IMR-90 (cell line): ENCODE results near the gene PAPSS1. TPM values are rescaled to one million over a fixed set of nuclear protein-coding genes. Genes with fewer than 3 reads are reported as not detected.
"Not testable (repeated sequence)": the region's sequence is repeated elsewhere in the genome, so short reads cannot be mapped to it uniquely, and the experiment has no call there.

Source experiments
- ATAC-seq: fragments of 200-7000 bp; cut with Tn5 transposase; 2 replicates; pipeline ENCODE4 v1.9.1; 2020; ENCODE audit warnings: low read depth, mild to moderate bottlenecking, moderate library complexity
- BruUV-seq: library from RNA; stranded (reverse); fragments of 400-500 nt; replicated peaks from 2 replicates; lab custom pipeline; 2021; lab: Mats Ljungman, UMichigan
- CTCF ChIA-PET: fragments of 300-600 bp; formaldehyde crosslinking; extraction: SDS; loops from one replicate; lab custom pipeline; 2021; ENCODE audit warnings: antibody characterized with exemption; lab: Yijun Ruan, JAX
- POLR2A ChIA-PET: fragments of 300-600 bp; sonication (Branson Sonifier 250); formaldehyde crosslinking; loops from one replicate; lab custom pipeline; 2022; ENCODE audit warnings: antibody characterized with exemption; ENCODE audit not compliant: unreplicated experiment; lab: Charles Lee
- DNase-seq: peaks from one replicate; pipeline ENCODE4 v3.0.0; 2013
- H2AFZ ChIP-seq: replicated peaks from 2 replicates; pipeline ENCODE3; 2013; ENCODE audit warnings: low read length, mild to moderate bottlenecking; ENCODE audit not compliant: poor library complexity
- H2AK5ac ChIP-seq: 2 replicates; pipeline ENCODE4 v1.6.1; 2013; ENCODE audit warnings: low read depth, low read length, inconsistent platforms
- H2AK9ac ChIP-seq: replicated peaks from 2 replicates; pipeline ENCODE3; 2013; ENCODE audit warnings: mild to moderate bottlenecking, low read depth, low read length, moderate library complexity; ENCODE audit not compliant: poor library complexity
- H2BK120ac ChIP-seq: 2 replicates; pipeline ENCODE4 v1.6.1; 2013; ENCODE audit warnings: low read depth, low read length, inconsistent platforms
- H2BK15ac ChIP-seq: 3 replicates; pipeline ENCODE4 v1.6.1; 2013; ENCODE audit warnings: low read depth, low read length, inconsistent platforms
- H2BK20ac ChIP-seq: 2 replicates; pipeline ENCODE4 v1.6.1; 2013; ENCODE audit warnings: low read depth, mild to moderate bottlenecking, inconsistent platforms, low read length, moderate library complexity
- H2BK5ac ChIP-seq: 2 replicates; pipeline ENCODE4 v1.6.1; 2013; ENCODE audit warnings: mild to moderate bottlenecking, low read depth, low read length, inconsistent platforms; ENCODE audit not compliant: poor library complexity, severe bottlenecking
- H3K14ac ChIP-seq: replicated peaks from 2 replicates; pipeline ENCODE4 v1.6.1; 2013; ENCODE audit warnings: low read depth, low read length, inconsistent platforms
- H3K18ac ChIP-seq: 2 replicates; pipeline ENCODE4 v1.6.1; 2013; ENCODE audit warnings: low read depth, low read length, control low read depth
- H3K23ac ChIP-seq: 2 replicates; pipeline ENCODE4 v1.6.1; 2013; ENCODE audit warnings: low read depth, low read length, inconsistent platforms
- H3K27ac ChIP-seq: 2 replicates; pipeline ENCODE4 v1.5.1; 2013; ENCODE audit warnings: mild to moderate bottlenecking, control low read depth, low read length; ENCODE audit not compliant: insufficient read depth
- H3K27me3 ChIP-seq: 2 replicates; pipeline ENCODE4 v1.6.1; 2013; ENCODE audit warnings: low read length; ENCODE audit not compliant: control insufficient read depth, insufficient read depth
- H3K36me3 ChIP-seq: 2 replicates; pipeline ENCODE4 v1.6.1; 2013; ENCODE audit warnings: low read length, mixed read lengths; ENCODE audit not compliant: control insufficient read depth, insufficient read depth
- H3K4ac ChIP-seq: 2 replicates; pipeline ENCODE4 v1.6.1; 2013; ENCODE audit warnings: low read depth, low read length, inconsistent platforms
- H3K4me1 ChIP-seq: 2 replicates; pipeline ENCODE4 v1.6.1; 2013; ENCODE audit warnings: low read length, mixed read lengths; ENCODE audit not compliant: control insufficient read depth, insufficient read depth
- H3K4me2 ChIP-seq: 2 replicates; pipeline ENCODE4 v1.6.1; 2013; ENCODE audit warnings: low read depth, mild to moderate bottlenecking, control low read depth, low read length, moderate library complexity
- H3K4me3 ChIP-seq: 2 replicates; pipeline ENCODE4 v1.5.1; 2013; ENCODE audit warnings: low read depth, mild to moderate bottlenecking, control low read depth, low read length, moderate library complexity; ENCODE audit not compliant: insufficient read depth
- H3K56ac ChIP-seq: 2 replicates; pipeline ENCODE4 v1.6.1; 2013; ENCODE audit warnings: low read length, inconsistent platforms; ENCODE audit not compliant: insufficient read depth; ENCODE audit errors: extremely low read depth
- H3K79me1 ChIP-seq, 2 experiments: 2 replicates each; pipeline ENCODE4 v1.6.1; 2013; ENCODE audit warnings: low read length in 2 of 2, inconsistent platforms in 1 of 2, low read depth in 1 of 2
- H3K9ac ChIP-seq: 2 replicates; pipeline ENCODE4 v1.6.1; 2013; ENCODE audit warnings: low read depth, low read length, control low read depth
- H3K9me1 ChIP-seq: 2 replicates; pipeline ENCODE4 v1.6.1; 2013; ENCODE audit warnings: low read length, inconsistent platforms; ENCODE audit not compliant: insufficient read depth
- H3K9me3 ChIP-seq: 2 replicates; pipeline ENCODE4 v1.6.1; 2013; ENCODE audit warnings: low read length; ENCODE audit not compliant: control insufficient read depth, insufficient read depth
- H4K20me1 ChIP-seq: 2 replicates; pipeline ENCODE4 v1.6.1; 2013; ENCODE audit warnings: low read length, inconsistent platforms; ENCODE audit not compliant: insufficient read depth
- H4K5ac ChIP-seq: 2 replicates; pipeline ENCODE4 v1.6.1; 2013; ENCODE audit warnings: mild to moderate bottlenecking, low read depth, low read length, control low read depth
- H4K8ac ChIP-seq, 2 experiments: 2 replicates each; pipeline ENCODE4 v1.6.1; 2013; ENCODE audit warnings: low read depth in 2 of 2, low read length in 2 of 2, control low read depth in 1 of 2, inconsistent platforms in 1 of 2
- H4K91ac ChIP-seq: 2 replicates; pipeline ENCODE4 v1.6.1; 2013; ENCODE audit warnings: low read depth, low read length, inconsistent platforms; ENCODE audit not compliant: insufficient read depth
- CEBPB ChIP-seq: IDR thresholded peaks from 2 replicates; pipeline ENCODE4 v1.6.1; 2012; ENCODE audit warnings: low read depth, low read length, improper control_type of control experiment
- CTCF ChIP-seq: conservative IDR thresholded peaks from 2 replicates; pipeline ENCODE4 v1.5.1; 2012; ENCODE audit warnings: mild to moderate bottlenecking, low read depth, low read length, improper control_type of control experiment
- RCOR1 ChIP-seq: IDR thresholded peaks from 2 replicates; pipeline ENCODE4 v1.6.1; 2012; ENCODE audit warnings: mild to moderate bottlenecking, low read length, improper control_type of control experiment; ENCODE audit not compliant: insufficient replicate concordance
- WGBS, 2 experiments: methylation state at CpG; one replicate each; pipeline versions ENCODE4 v1.1.5 to v1.1.7; 2013; ENCODE audit warnings: missing lambda C conversion rate in 2 of 2; ENCODE audit not compliant: insufficient read length in 1 of 2; ENCODE audit errors: extremely low coverage in 2 of 2; 5-methylcytosine and 5-hydroxymethylcytosine counted together
- dilution Hi-C: fragments of 300-500 bp; cut with HindIII; formaldehyde crosslinking; loops from one replicate; pipeline ENCODE4 v1.14.3; 2018; ENCODE audit warnings: low sequenced_read_pairs; ENCODE audit not compliant: unreplicated experiment
- in situ Hi-C: fragments of 300-500 bp; cut with MboI; formaldehyde crosslinking; loops from 3 replicates; pipeline ENCODE4 v1.14.3; 2019; ENCODE audit warnings: low sequenced_read_pairs, inconsistent platforms, mixed read lengths
- intact Hi-C: fragments of 100-400 bp; cut with micrococcal nuclease; formaldehyde crosslinking; loops from 2 replicates; pipeline ENCODE4 v1.10.0; 2022
- polyA plus RNA-seq, 3 experiments: library from polyadenylated mRNA; depleted of rRNA; stranded (reverse); fragments of >200 nt; gene quantifications; 2 replicates each; pipeline ENCODE4 v1.2.3, GENCODE V29; 2012; ENCODE audit warnings: low replicate concordance in 1 of 3
- total RNA-seq: library from RNA; depleted of rRNA; stranded (reverse); fragments of >200 nt; gene quantifications from 2 replicates; pipeline ENCODE4 v1.2.3, GENCODE V29; 2012

Gene PAPSS1
- total and polyA plus RNA-seq, 2 of the 4 experiments (the other 2 are of a cell fraction): 71.8 to 82.8 TPM

GRCh38 chr4:107654694-107655093 is 65.3 kb downstream of the PAPSS1 start:
- Histone ChIP-seq H2BK120ac (no peak overlapping the region), H3K18ac (no peak overlapping the region), H2AFZ (no peak overlapping the region), H3K27me3 (no peaks in the 10 kb centered on the region), H2BK15ac (no peak overlapping the region), H3K14ac (no peak overlapping the region), H3K4me1 (no peaks in the 10 kb centered on the region), H4K5ac (no peak overlapping the region), H3K27ac (no peak overlapping the region), H3K4me2 (no peak overlapping the region), H3K4me3 (no peak overlapping the region), H2BK5ac (no peak overlapping the region), H3K23ac (no peak overlapping the region), H3K9ac (no peak overlapping the region), H4K91ac (no peak overlapping the region), H2BK20ac (no peak overlapping the region), H3K4ac (no peak overlapping the region), H2AK5ac (no peak overlapping the region), H2AK9ac (no peak overlapping the region), H3K36me3 (peaks cover 5% of the 10 kb centered on the region; the same call in 1 of the 2 replicates), H3K9me3 (no peaks in the 10 kb centered on the region), H3K56ac (no peak overlapping the region), H3K9me1 (no peaks in the 10 kb centered on the region), H4K8ac (no peak overlapping the region), H4K20me1 (no peaks in the 10 kb centered on the region), H3K79me1 (no peaks in the 10 kb centered on the region)
- ChIA-PET CTCF (interaction anchor here (0.6 to 0.7 kb wide), 2 partner anchors 14 to 46 kb away, joined by 3 to 4 read pairs; no protein-coding TSS in a partner anchor), POLR2A (no interaction called here)
- no CpG with 5 or more reads among the region's 10 CpGs for WGBS, 2 experiments
- in situ Hi-C loops: loop anchor here (25.0 kb wide), 1 partner anchor 617 kb away; the partner anchor contains the start of gene DKK2
- BruUV-seq: no TSS peak
- intact Hi-C loops: no loop called here
- dilution Hi-C loops: no loop called here
- DNase-seq: no peak
- no peak for ATAC-seq
- TF ChIP-seq RCOR1 (no peak), CTCF (no peak), CEBPB (no peak)

- H3K9ac ChIP-seq, H3K4me1 ChIP-seq, POLR2A ChIA-PET, H3K23ac ChIP-seq, DNase-seq, H3K56ac ChIP-seq, H2AFZ ChIP-seq, H2BK5ac ChIP-seq, H3K27ac ChIP-seq, H3K9me3 ChIP-seq, H2AK5ac ChIP-seq, H3K18ac ChIP-seq, H2BK120ac ChIP-seq, H3K14ac ChIP-seq, H3K79me1 ChIP-seq, H4K5ac ChIP-seq, H3K36me3 ChIP-seq, H3K4ac ChIP-seq, CTCF ChIA-PET, H2BK15ac ChIP-seq, BruUV-seq, H2BK20ac ChIP-seq, dilution Hi-C loops, H4K8ac ChIP-seq, ATAC-seq, intact Hi-C loops, H4K91ac ChIP-seq, H3K4me3 ChIP-seq, H2AK9ac ChIP-seq, H3K9me1 ChIP-seq, H4K20me1 ChIP-seq, H3K4me2 ChIP-seq, H3K27me3 ChIP-seq: not testable (repeated sequence)
- WGBS, 2 experiments: no CpG with 5 or more reads among the region's 3 CpGs
- in situ Hi-C loops: loop anchor here (25.0 kb wide), 1 partner anchor 614 kb away; the partner anchor contains the start of gene DKK2
Observed at GRCh38 chr4:107651408-107651807, 68.6 kb downstream of the PAPSS1 start.
